OCI-LY1 (cell line): ENCODE results near the gene CFAP46.

Source experiments
- EZH2 ChIP-seq: fragments of 200-600 bp; sonication (generic), shearing (Covaris generic); IDR thresholded peaks from 2 replicates; pipeline ENCODE4 v1.8.0; 2017; ENCODE audit warnings: borderline replicate concordance, mixed run types, mild to moderate bottlenecking, antibody characterized with exemption, low read length, moderate library complexity, mixed read lengths
- TF ChIP-seq, protein P1 (sequence below): fragments of 200-600 bp; sonication (generic), shearing (Covaris generic); IDR thresholded peaks from 2 replicates; pipeline ENCODE4 v1.5.1; 2017; ENCODE audit warnings: mild to moderate bottlenecking, antibody characterized with exemption, low read length, moderate library complexity, mixed read lengths

DNA sequence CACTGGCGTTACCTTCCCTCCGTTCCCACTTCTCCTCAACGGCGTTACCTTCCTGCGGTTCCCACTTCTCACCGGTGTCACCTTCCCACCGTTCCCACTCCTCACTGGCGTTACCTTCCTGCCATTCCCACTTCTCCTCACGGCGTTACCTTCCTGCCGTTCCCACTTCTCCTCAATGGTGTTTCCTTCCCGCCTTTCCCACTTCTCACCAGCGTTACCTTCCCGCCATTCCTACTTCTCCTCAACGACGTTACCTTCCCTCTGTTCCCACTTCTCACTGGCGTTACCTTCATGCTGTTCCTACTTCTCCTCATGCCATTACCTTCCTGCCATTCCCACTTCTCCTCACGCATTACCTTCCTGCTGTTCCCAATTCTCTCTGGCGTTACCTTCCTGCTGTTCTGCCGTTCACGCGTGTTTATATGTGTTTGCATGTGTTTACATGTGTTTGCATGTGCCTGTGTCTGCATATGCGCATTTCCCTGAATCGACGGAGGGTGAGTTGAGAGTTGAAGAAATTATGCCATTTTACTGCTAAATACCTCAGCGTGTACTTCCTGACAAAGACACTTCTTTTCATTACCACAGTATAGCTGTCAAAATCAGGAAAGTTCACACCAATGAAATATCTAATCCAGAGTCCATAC is 23.2 kb upstream of the CFAP46 start:
- TF ChIP-seq, protein P1, sequence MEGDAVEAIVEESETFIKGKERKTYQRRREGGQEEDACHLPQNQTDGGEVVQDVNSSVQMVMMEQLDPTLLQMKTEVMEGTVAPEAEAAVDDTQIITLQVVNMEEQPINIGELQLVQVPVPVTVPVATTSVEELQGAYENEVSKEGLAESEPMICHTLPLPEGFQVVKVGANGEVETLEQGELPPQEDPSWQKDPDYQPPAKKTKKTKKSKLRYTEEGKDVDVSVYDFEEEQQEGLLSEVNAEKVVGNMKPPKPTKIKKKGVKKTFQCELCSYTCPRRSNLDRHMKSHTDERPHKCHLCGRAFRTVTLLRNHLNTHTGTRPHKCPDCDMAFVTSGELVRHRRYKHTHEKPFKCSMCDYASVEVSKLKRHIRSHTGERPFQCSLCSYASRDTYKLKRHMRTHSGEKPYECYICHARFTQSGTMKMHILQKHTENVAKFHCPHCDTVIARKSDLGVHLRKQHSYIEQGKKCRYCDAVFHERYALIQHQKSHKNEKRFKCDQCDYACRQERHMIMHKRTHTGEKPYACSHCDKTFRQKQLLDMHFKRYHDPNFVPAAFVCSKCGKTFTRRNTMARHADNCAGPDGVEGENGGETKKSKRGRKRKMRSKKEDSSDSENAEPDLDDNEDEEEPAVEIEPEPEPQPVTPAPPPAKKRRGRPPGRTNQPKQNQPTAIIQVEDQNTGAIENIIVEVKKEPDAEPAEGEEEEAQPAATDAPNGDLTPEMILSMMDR = no peak
- no peak for TF ChIP-seq EZH2
